Gastroesophageal sphincter (tissue), 4 donors: Measurements from ENCODE around the gene BDH1. TPM values are rescaled to one million over a fixed set of nuclear protein-coding genes. Genes with fewer than 3 reads are reported as not detected.

Experiments used
- ATAC-seq: fragments of 150-250 bp; one replicate; pipeline ENCODE4 v1.9.1; 2016; ENCODE audit warnings: mild to moderate bottlenecking, moderate library complexity
- H3K27ac ChIP-seq, 4 donors: fragments of 200-600 bp; sonication (generic) in 3 of 4; 1 replicate in 3 of 4; 2 replicates in 1 of 4; pipeline ENCODE4 v1.5.1; 2016 to 2019
- H3K27me3 ChIP-seq: fragments of 200-600 bp; sonication (generic); one replicate; pipeline ENCODE4 v1.5.1; 2019
- H3K36me3 ChIP-seq, 2 donors: fragments of 200-600 bp; sonication (generic); one replicate each; pipeline ENCODE4 v1.5.1; 2019; ENCODE audit warnings: control low read depth in 1 of 2
- H3K4me1 ChIP-seq, 3 donors: fragments of 200-600 bp; sonication (generic); 1 replicate in 2 of 3; 2 replicates in 1 of 3; pipeline ENCODE4 v1.5.1; 2016 to 2019; ENCODE audit warnings: control low read depth in 2 of 3
- H3K4me3 ChIP-seq, 2 donors: fragments of 200-600 bp; sonication (generic); one replicate each; pipeline ENCODE4 v1.5.1; 2019; ENCODE audit warnings: mild to moderate bottlenecking in 1 of 2, moderate library complexity in 1 of 2
- H3K9me3 ChIP-seq, 3 donors: fragments of 200-600 bp; sonication (generic); one replicate each; pipeline ENCODE4 v1.5.1; 2017 to 2019; ENCODE audit warnings: control low read depth in 2 of 3
- EP300 ChIP-seq: sonication (generic); formaldehyde crosslinking; IDR thresholded peaks from one replicate; pipeline ENCODE4 v1.6.1; 2017; ENCODE audit warnings: antibody characterized with exemption, mild to moderate bottlenecking
- POLR2A ChIP-seq, 2 donors: fragments of 450-650 bp; IDR thresholded peaks; one replicate each; pipeline ENCODE4 v1.6.1; 2017; ENCODE audit warnings: antibody characterized with exemption in 2 of 2, mild to moderate bottlenecking in 2 of 2, moderate library complexity in 1 of 2
- POLR2AphosphoS5 ChIP-seq: sonication (generic); formaldehyde crosslinking; IDR thresholded peaks from one replicate; pipeline ENCODE4 v1.6.1; 2017; ENCODE audit warnings: antibody characterized with exemption
- WGBS, 2 donors: methylation state at CpG; one replicate each; pipeline ENCODE4 v1.1.5; 2018; ENCODE audit warnings: low coverage in 1 of 2; 5-methylcytosine and 5-hydroxymethylcytosine counted together
- total RNA-seq, 4 donors: library from RNA; depleted of rRNA; stranded (reverse); fragments of >200 nt; gene quantifications; one replicate each; pipeline ENCODE4 v1.1.0, GENCODE V29; 2016
- TF ChIP-seq, protein P1 (sequence below), 4 experiments: fragments of 200-600 bp in 2 of 4; fragments of 450-650 bp in 2 of 4; sonication (generic) in 1 of 4; IDR thresholded peaks; one replicate each; pipeline ENCODE4 v1.5.1; 2017 to 2019; ENCODE audit warnings: antibody characterized with exemption in 4 of 4, mild to moderate bottlenecking in 2 of 4, moderate library complexity in 2 of 4

BDH1 gene
- total RNA-seq, 4 donors from 2014 or later, result 8.6 to 16.2 (median 12.3) TPM

DNA sequence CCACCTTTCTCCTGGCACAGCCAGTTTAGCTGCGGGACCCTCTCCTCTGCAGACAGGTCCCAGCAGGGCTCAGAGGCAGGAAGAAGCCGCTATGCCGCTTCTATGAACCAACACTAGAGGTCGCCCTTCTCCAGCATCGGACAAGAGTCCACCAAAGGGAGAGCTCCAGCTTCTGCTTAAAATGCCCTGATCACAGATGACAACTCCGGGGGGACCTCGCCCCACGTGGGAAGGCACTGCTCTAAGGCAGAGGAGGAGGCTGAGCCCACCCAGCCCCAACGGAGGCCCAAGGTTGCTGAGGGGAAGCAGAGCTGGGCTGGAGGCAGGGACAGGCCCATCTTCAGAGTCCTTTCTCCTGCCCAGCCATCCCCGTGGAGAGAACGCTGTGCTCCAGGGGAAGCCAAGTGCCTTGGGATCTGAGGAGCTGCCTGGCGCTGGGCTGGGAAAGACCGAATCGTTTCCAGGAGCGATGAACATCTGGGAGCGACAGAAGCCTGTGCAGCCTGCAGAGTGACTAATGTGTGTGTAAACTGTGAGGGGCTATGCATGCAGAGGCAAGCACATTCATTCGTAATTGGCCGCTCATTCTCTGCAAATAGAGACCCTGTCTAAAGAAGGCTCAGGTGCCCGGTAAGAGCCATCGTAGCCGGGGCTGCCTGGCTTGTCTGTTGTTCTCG lies 43.5 kb upstream of the BDH1 start:
- peaks cover 0 to 10% (median 7%) of the 10 kb centered on the region in 3 donors for H3K4me1 ChIP-seq
- H3K27ac ChIP-seq, result peak overlapping the region in 2 of 4 donors; percentile 22 to 38
- no peak for TF ChIP-seq POLR2AphosphoS5
- TF ChIP-seq, protein P1, sequence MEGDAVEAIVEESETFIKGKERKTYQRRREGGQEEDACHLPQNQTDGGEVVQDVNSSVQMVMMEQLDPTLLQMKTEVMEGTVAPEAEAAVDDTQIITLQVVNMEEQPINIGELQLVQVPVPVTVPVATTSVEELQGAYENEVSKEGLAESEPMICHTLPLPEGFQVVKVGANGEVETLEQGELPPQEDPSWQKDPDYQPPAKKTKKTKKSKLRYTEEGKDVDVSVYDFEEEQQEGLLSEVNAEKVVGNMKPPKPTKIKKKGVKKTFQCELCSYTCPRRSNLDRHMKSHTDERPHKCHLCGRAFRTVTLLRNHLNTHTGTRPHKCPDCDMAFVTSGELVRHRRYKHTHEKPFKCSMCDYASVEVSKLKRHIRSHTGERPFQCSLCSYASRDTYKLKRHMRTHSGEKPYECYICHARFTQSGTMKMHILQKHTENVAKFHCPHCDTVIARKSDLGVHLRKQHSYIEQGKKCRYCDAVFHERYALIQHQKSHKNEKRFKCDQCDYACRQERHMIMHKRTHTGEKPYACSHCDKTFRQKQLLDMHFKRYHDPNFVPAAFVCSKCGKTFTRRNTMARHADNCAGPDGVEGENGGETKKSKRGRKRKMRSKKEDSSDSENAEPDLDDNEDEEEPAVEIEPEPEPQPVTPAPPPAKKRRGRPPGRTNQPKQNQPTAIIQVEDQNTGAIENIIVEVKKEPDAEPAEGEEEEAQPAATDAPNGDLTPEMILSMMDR (IDR thresholded peaks at IDR 0.05), result peak in 3 of 4 experiments; percentile 74 to 92 (median 79)
- ATAC-seq, result peak; percentile 90
- peaks cover 0 to 20% of the 10 kb centered on the region in 2 donors for H3K36me3 ChIP-seq
- no peak overlapping the region for H3K4me3 ChIP-seq
- 28 to 46% methylated on average over 9 to 12 of the region's 22 CpGs for WGBS, 2 donors
- no peaks in the 10 kb centered on the region for H3K9me3 ChIP-seq
- H3K27me3 ChIP-seq, result no peaks in the 10 kb centered on the region

DNA sequence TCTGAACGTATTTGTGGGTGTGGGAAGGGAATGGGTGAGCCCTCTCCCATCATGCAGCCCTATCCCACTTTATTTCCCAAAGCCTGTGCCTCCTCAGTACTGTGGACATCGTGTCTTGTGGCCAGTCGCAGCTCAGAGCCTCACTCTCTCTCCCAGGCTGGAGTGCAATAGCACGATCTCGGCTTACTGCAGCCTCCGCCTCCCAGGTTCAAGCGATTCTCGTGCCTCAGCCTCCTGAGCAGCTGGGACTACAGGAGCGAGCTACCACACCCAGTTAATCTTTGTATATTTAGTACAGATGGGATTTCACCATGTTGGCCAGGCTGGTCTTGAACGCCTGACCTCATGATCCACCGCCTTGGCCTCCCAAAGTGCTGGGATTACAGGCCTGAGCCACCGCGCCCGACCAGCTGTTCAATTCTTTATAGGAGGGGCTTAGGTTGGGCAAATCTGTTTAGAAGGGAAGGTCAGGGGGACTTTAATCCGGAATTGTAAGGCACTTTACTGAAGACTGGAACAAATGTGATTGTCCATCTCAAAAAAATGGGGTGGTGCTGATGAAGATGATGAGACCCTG lies 42.7 kb upstream of the BDH1 start:
- no peak overlapping the region for H3K27ac ChIP-seq
- H3K27me3 ChIP-seq, result no peaks in the 10 kb centered on the region
- H3K9me3 ChIP-seq, result no peaks in the 10 kb centered on the region
- peaks cover 0 to 10% (median 7%) of the 10 kb centered on the region in 3 donors for H3K4me1 ChIP-seq
- TF ChIP-seq, protein P1 (IDR thresholded peaks at IDR 0.05), result no peak
- TF ChIP-seq POLR2A (IDR thresholded peaks at IDR 0.05), result no peak
- TF ChIP-seq EP300, result no peak
- no peak for TF ChIP-seq POLR2AphosphoS5
- ATAC-seq, result peak; percentile 20
- no peak overlapping the region for H3K4me3 ChIP-seq
- peaks cover 0 to 14% of the 10 kb centered on the region in 2 donors for H3K36me3 ChIP-seq
- 13 to 61% methylated on average over 1 to 5 of the region's 15 CpGs for WGBS, 2 donors

DNA sequence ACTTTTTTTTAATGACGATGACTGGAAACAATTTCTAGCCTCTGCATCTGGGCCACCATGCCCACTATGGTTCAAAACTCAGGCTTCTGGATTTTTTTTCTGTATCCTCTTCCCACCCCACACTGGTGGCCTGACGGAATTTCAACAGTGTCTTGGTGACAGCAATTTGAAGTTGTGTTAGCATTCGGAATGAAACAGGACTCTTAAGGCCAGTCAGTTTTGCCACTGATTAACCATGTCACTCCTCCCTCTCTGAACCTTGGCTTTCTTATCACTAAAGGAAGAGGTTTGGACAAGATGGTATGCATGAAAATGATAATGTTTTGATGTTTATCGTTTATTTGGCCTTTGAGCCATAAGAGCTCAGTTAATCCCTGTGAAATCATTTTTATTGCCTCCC lies 41.6 kb upstream of the BDH1 start:
- no peak for TF ChIP-seq POLR2AphosphoS5
- TF ChIP-seq, protein P1 (IDR thresholded peaks at IDR 0.05), result no peak
- TF ChIP-seq POLR2A (IDR thresholded peaks at IDR 0.05), result no peak
- WGBS, 2 donors, result 77 to 83% methylated on average over 3 to 4 of the region's 4 CpGs
- H3K27ac ChIP-seq, result no peak overlapping the region
- peaks cover 0 to 3% of the 10 kb centered on the region in 2 donors for H3K36me3 ChIP-seq
- peaks cover 0 to 10% (median 7%) of the 10 kb centered on the region in 3 donors for H3K4me1 ChIP-seq
- no peak overlapping the region for H3K4me3 ChIP-seq
- no peaks in the 10 kb centered on the region for H3K9me3 ChIP-seq
- H3K27me3 ChIP-seq, result no peaks in the 10 kb centered on the region
- no peak for ATAC-seq

DNA sequence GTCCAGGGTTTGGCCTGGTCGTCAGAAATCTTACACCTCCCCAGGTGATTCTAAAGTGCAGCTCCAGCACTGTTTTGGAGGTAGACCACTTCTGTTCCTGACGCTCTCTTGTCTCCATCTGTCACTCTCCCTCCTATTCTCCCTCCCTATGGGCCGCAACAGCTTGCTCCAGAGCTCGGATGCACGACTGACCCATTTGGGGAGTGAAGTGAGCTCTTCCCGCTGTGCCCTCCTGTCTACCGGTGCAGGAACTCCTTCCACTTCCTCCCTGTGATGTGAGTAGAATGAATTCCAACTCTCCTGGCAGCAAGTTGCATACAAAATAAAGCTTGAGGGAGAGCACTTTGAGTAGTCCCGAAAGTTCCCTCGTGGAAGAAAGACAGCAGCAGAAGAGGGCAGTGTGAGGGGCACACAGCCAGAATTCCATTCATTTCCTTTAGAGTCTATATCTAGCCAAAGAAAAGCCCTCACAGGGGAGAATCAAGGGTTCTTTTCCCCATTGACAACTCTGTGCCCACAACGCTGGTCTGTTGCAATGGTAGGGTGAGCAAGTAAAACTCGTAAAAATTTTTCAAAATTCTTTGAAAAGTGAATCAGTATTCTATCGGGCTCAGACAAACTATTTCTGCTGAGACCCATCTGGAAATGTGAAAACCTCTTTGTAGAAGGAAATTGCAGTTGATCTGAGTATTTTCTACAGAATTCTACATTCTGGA lies 39.9 kb upstream of the BDH1 start:
- H3K36me3 ChIP-seq, result peaks cover 0 to 10% of the 10 kb centered on the region in 2 donors

More for the DNA sequence above, 39.9 kb upstream of the BDH1 start:
- Histone ChIP-seq H3K27ac (no peak overlapping the region), H3K4me1 (peaks cover 0 to 10% (median 7%) of the 10 kb centered on the region in 3 donors), H3K9me3 (no peaks in the 10 kb centered on the region), H3K4me3 (no peak overlapping the region), H3K27me3 (no peaks in the 10 kb centered on the region)
- no peak for ATAC-seq
- no peak for TF ChIP-seq POLR2AphosphoS5
- no peak for TF ChIP-seq EP300
- TF ChIP-seq, protein P1 (IDR thresholded peaks at IDR 0.05), result no peak
- TF ChIP-seq POLR2A (IDR thresholded peaks at IDR 0.05), result no peak
- WGBS, 2 donors, result 50 to 52% methylated on average over 7 to 12 of the region's 12 CpGs
